GM19238 (cell line): Measurements from ENCODE around the gene LCE1D.

ENCODE experiments used
- DNase-seq: peaks from one replicate; pipeline ENCODE4 v3.0.0; 2011; ENCODE audit warnings: low spot score; ENCODE audit not compliant: insufficient read length

Gene LCE1D

DNA sequence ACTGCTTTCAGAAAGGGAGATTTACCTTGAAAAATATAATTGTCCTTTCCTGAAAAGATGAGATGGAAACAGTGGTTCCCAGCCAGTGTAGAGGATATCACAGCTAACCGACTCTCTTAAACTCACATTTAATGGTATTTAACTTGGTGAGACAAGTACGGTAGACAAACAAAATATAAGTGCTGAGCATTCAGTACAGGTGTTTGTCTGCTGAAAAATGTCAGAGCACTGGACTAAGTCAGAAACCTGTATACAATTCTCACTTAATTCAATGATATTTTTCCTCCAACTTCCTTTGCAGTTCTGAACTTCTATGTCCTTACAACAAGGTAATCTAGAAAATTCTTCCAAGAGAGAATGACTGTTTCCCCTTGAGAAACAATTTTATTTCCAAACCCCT, 15.2 kb downstream of the LCE1D start, which contains the start of gene LCE1B:
LCE1B (plus strand) TSS at position 301 of the 400 bp plus-strand sequence. CDS start 476 bp downstream, outside the sequence.
- DNase-seq = no peak

DNA sequence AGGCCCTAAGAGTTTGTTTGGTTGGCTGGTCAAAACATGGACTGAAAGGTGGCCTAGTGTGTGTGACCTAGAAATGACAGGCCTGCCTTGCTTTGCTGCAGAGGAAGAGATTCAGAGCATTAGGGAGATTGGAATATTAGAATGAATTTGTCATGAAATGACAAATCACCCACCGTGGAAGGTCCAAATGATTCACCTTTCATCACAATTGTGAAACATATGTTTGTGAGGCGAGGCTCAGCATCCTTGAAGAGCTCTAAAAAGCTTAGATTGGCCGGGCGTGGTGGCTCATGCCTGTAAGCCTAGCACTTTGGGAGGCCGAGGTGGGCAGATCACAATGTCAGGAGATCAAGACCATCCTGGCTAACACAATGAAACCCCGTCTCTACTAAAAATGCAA, 20.8 kb downstream of the LCE1D start:
- DNase-seq = no peak

DNA sequence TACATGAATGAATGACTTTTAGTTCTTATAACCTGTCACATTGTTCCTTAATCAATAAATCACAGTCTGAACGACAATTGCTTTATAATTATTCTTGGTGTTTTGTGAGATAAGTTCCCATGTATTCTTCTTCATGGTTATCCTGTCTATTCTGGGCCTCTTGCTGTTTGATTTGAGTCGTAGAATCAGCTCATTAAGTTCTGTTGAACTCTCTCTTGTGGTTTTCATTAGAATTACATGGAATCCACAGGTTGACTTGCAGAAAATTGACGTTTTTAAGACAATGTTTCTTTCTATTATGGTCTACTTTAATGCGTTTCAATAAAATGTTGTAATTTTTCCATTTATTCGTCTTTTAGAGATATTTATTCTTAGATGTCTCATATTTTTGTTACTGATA, 26.8 kb downstream of the LCE1D start:
- DNase-seq = no peak

DNA sequence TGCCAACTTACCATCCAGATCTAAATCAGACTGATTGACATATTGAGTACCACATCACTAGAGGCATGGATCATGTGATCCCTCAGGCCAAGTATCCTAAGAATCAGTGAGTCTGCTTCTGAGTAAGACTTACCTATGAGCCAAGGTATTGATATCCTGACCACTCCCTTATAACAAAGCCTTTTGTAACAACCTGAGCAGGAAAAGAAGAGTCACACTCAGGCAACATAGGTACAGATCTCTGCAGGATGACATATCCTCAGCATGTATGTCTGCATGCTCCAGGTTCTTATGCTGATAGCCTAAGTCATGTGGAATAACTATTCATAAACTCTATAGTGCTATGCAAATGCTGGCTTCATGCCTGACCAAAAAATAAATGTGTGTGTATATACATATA, 28.4 kb downstream of the LCE1D start:
- DNase-seq = no peak

DNA sequence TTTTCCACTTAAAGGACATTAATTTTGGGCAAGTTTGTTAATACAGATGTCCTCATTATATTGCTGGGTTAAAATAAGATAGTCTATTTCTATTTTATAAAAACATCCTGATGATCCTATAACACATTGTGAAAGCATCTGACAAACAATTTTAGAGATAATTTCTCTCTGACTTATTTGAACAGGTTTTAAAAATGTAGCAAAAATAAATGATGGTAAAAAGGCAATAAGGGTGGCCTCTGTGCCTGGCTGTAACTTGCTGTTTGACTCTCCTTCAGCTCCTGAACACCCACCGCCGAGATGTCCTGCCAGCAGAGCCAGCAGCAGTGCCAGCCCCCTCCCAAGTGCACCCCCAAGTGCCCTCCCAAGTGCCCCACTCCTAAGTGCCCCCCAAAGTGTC, 30.7 kb downstream of the LCE1D start, which contains the start of gene LCE1A:
LCE1A (plus strand) TSS at position 301 of the 400 bp plus-strand sequence; CDS start at position 301, 0 bp downstream.
- no peak for DNase-seq

DNA sequence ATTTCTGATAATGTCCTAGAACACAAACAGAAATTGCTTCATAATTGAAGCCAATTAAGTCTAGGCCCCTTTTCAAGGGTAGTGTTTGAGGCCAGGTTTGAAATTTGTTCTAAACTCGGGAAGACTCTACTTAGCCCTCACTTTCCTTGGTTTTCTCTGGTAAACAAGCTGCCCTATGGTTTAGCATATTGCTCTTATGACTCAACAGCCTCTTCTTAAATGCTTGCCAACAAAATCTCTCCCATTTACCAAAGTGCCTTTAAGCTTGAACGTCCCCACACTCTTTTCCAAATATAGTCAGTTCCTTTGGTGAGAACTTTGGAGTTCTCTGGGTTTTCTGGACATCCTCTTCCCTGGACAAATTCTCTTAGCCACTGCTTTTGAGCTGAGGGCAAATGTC, 40.3 kb downstream of the LCE1D start:
- DNase-seq = no peak

DNA sequence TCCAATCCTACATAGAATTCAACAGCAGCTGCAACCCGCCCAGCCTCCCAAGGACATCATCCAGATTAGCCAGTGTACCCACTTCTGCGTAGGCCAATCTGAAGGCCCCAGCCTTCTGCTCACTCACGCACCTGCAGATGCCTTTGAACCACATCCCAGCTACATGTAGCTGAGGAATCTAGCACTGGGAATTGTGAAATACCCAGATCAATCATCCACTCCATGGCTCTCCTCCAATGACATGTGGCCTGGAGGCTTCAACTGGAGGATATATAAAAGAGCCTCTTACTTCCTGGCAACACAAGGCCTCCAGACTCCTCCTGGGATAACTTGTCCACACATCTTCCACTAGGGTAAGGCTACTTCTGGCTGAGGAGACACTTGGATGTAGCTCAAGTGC, 46.0 kb downstream of the LCE1D start, which contains the start of gene LCE6A:
LCE6A (plus strand) TSS at position 301 of the 400 bp plus-strand sequence. CDS start 665 bp downstream, outside the sequence.
- DNase-seq = no peak
